GM20000 (cell line): ENCODE data around the gene IL17REL.

Source experiments
- DNase-seq: peaks from one replicate; pipeline ENCODE4 v3.0.0; 2012; ENCODE audit warnings: low spot score
- TF ChIP-seq, protein P1 (sequence below): IDR thresholded peaks from 2 replicates; pipeline ENCODE4 v1.5.1; 2012; ENCODE audit warnings: mild to moderate bottlenecking, control low read depth; ENCODE audit errors: extremely low read depth, missing control alignments

The IL17REL gene

DNA sequence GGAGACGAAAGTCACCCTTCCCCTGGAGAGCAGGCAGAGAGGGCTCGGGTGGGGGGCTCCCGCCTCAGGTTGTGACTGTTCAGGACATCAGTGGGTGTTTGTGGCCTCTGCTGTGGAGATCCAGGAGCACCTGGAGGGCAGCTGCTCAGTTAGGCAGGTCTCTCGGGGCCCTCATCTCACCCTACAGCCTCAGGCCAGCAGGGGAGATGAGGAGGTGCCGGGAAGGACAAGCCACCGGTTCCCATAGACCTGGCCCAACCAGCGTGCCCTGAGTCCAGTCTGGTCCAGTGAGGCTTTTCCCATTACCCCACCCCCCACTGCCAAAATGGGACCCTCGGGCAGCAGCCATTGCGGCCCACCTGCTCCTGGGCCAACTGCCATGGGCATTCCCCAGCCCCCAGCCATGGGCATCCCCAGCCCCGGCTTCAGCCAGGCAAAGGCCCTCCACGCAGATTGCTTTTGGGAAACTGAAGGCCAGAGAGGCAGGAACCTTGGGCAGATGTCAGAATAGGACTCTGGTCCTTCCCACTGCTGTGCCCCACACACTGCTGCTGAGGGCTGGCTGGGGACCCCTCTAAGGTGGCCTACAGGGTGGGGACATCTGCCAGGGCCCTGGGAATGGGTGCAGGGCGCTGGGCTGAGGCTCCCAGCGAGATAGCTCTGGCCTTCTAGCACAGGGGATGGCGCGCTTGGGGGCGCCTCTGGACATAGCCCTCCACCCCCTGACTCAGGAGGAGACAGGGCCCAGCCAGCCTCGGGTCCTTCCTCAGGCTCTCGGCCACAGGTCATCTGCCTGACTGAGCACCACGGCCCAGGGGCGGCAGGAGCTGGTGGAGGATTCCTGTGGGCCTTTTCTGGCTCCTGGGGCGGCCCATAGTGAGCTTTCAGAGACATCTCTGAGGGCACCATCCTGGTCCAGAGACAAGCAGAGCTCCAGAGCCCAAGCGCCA lies 47.2 kb downstream of the IL17REL start:
- DNase-seq: no peak
- TF ChIP-seq, protein P1, sequence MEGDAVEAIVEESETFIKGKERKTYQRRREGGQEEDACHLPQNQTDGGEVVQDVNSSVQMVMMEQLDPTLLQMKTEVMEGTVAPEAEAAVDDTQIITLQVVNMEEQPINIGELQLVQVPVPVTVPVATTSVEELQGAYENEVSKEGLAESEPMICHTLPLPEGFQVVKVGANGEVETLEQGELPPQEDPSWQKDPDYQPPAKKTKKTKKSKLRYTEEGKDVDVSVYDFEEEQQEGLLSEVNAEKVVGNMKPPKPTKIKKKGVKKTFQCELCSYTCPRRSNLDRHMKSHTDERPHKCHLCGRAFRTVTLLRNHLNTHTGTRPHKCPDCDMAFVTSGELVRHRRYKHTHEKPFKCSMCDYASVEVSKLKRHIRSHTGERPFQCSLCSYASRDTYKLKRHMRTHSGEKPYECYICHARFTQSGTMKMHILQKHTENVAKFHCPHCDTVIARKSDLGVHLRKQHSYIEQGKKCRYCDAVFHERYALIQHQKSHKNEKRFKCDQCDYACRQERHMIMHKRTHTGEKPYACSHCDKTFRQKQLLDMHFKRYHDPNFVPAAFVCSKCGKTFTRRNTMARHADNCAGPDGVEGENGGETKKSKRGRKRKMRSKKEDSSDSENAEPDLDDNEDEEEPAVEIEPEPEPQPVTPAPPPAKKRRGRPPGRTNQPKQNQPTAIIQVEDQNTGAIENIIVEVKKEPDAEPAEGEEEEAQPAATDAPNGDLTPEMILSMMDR: no peak

- TF ChIP-seq, protein P1: no peak
- DNase-seq: no peak
These were observed 48.2 kb downstream of the IL17REL start for GRCh38 chr22:49964136-49965090.

GRCh38 chr22:49963647-49964026 lies 48.9 kb downstream of the IL17REL start:
- DNase-seq: no peak
- TF ChIP-seq, protein P1: no peak

DNA sequence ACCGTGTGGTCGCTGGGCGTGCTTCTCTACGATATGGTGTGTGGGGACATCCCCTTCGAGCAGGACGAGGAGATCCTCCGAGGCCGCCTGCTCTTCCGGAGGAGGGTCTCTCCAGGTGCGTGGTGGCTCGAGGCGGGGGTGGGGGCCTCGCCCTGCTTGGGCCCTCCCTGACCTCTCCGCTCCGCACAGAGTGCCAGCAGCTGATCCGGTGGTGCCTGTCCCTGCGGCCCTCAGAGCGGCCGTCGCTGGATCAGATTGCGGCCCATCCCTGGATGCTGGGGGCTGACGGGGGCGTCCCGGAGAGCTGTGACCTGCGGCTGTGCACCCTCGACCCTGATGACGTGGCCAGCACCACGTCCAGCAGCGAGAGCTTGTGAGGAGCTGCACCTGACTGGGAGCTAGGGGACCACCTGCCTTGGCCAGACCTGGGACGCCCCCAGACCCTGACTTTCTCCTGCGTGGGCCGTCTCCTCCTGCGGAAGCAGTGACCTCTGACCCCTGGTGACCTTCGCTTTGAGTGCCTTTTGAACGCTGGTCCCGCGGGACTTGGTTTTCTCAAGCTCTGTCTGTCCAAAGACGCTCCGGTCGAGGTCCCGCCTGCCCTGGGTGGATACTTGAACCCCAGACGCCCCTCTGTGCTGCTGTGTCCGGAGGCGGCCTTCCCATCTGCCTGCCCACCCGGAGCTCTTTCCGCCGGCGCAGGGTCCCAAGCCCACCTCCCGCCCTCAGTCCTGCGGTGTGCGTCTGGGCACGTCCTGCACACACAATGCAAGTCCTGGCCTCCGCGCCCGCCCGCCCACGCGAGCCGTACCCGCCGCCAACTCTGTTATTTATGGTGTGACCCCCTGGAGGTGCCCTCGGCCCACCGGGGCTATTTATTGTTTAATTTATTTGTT lies 49.6 kb downstream of the IL17REL start:
- DNase-seq: no peak
- TF ChIP-seq, protein P1: no peak

- DNase-seq: peak; percentile 89
- TF ChIP-seq, protein P1: no peak
These were observed 50.4 kb downstream of the IL17REL start for GRCh38 chr22:49962012-49962750.

GRCh38 chr22:49961601-49962011 lies 51.0 kb downstream of the IL17REL start:
- no peak for DNase-seq
- TF ChIP-seq, protein P1: no peak
